Measurements from ENCODE around the gene ALG5. TPM values are rescaled to one million over a fixed set of nuclear protein-coding genes. Genes with fewer than 3 reads are reported as not detected.
A peak's percentile ranks its signal among the peaks of the same experiment; 100 is the strongest.

Gene ALG5
- total RNA-seq, 1 experiment from 2014 or later, result 27.0 TPM

- Histone ChIP-seq H3T11ph (ENCODE audit: low read length) (no peak overlapping the region), H3K79me1 (ENCODE audit: insufficient read depth, low read depth, low read length, poor library complexity, severe bottlenecking) (no peaks in the 10 kb centered on the region), H2AK5ac (ENCODE audit: insufficient read length, low read length) (no peak overlapping the region), H3K23ac (ENCODE audit: insufficient read length, low read depth, low read length) (no peak overlapping the region), H3K9me3 (ENCODE audit: control insufficient read depth, low read depth, low read length) (no peaks in the 10 kb centered on the region), H4K20me1 (ENCODE audit: control insufficient read depth, insufficient read depth, insufficient read length) (no peaks in the 10 kb centered on the region), H2BK15ac (ENCODE audit: low read depth, low read length) (no peak overlapping the region), H3K9ac (ENCODE audit: extremely low read depth, insufficient read length, low read length) (no peak overlapping the region), H3K18ac (ENCODE audit: insufficient read length, low read depth, low read length) (no peak overlapping the region), H4K8ac (replicated peaks; ENCODE audit: insufficient read length, low read depth, low read length) (no peak overlapping the region), H3K56ac (ENCODE audit: insufficient read length, low read depth, low read length) (no peak overlapping the region), H2BK12ac (ENCODE audit: insufficient read length, low read depth, low read length) (no peak overlapping the region), H3K14ac (ENCODE audit: insufficient read depth, low read length) (no peak overlapping the region), H3K27me3 (ENCODE audit: insufficient read depth, low read length) (no peaks in the 10 kb centered on the region), H3K4me2 (ENCODE audit: insufficient read depth, insufficient read length, low read length) (no peak overlapping the region), H3K4me1 (ENCODE audit: insufficient read depth, low read length) (no peaks in the 10 kb centered on the region), H3K79me2 (ENCODE audit: insufficient read depth, low read length) (no peaks in the 10 kb centered on the region), H3K4ac (ENCODE audit: low read depth, low read length) (no peak overlapping the region), H4K5ac (ENCODE audit: insufficient read length, low read depth, low read length) (no peak overlapping the region), H3K23me2 (ENCODE audit: insufficient read length, low read depth, low read length, poor library complexity, severe bottlenecking) (no peaks in the 10 kb centered on the region), H3K27ac (ENCODE audit: insufficient read length, low read depth, low read length) (no peak overlapping the region), H2BK5ac (ENCODE audit: insufficient read length, low read length) (no peak overlapping the region), H2BK20ac (ENCODE audit: low read depth, low read length, poor library complexity, severe bottlenecking) (no peak overlapping the region), H2AFZ (ENCODE audit: low read length) (no peak overlapping the region), H2BK120ac (ENCODE audit: low read depth, low read length, poor library complexity, severe bottlenecking) (no peak overlapping the region), H4K91ac (ENCODE audit: insufficient read length, low read depth, low read length) (no peak overlapping the region)
- no peak for DNase-seq
- Mint-ChIP-seq H3K4me3 (no peak overlapping the region), H3K4me1 (0 out of 4 replicates have a peak, but pooled peaks cover 0 to 2% of the 10 kb centered on the region in 2 experiments), H3K36me3 (ENCODE audit: insufficient read depth in 1 of 3, low read depth in 3 of 3) (no peaks in the 10 kb centered on the region), H3K27ac (0 out of 7 replicates have a peak overlapping the region, but pooled peaks of 1 of the 3 experiments have one; percentile 23), H3K27me3 (ENCODE audit: low read depth) (no peaks in the 10 kb centered on the region), H3K9me3 (no peaks in the 10 kb centered on the region)
- TF ChIP-seq, protein P1, sequence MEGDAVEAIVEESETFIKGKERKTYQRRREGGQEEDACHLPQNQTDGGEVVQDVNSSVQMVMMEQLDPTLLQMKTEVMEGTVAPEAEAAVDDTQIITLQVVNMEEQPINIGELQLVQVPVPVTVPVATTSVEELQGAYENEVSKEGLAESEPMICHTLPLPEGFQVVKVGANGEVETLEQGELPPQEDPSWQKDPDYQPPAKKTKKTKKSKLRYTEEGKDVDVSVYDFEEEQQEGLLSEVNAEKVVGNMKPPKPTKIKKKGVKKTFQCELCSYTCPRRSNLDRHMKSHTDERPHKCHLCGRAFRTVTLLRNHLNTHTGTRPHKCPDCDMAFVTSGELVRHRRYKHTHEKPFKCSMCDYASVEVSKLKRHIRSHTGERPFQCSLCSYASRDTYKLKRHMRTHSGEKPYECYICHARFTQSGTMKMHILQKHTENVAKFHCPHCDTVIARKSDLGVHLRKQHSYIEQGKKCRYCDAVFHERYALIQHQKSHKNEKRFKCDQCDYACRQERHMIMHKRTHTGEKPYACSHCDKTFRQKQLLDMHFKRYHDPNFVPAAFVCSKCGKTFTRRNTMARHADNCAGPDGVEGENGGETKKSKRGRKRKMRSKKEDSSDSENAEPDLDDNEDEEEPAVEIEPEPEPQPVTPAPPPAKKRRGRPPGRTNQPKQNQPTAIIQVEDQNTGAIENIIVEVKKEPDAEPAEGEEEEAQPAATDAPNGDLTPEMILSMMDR (conservative IDR thresholded peaks at IDR 0.05), result no peak
- WGBS (ENCODE audit: extremely low coverage, insufficient read length, low lambda C conversion rate), result no CpG with 5 or more reads among the region's 2 CpGs
Observed at GRCh38 chr13:36907821-36908220, 91.3 kb downstream of the ALG5 start.
